EL (cell line): ENCODE data around the gene IFI27L1.
"Not testable (repeated sequence)": the region's sequence is repeated elsewhere in the genome, so short reads cannot be mapped to it uniquely, and the experiment has no call there.

Experiments used
- DNase-seq: peaks from one replicate; pipeline ENCODE4 v3.0.0-alpha.2; 2016

Gene IFI27L1

DNA sequence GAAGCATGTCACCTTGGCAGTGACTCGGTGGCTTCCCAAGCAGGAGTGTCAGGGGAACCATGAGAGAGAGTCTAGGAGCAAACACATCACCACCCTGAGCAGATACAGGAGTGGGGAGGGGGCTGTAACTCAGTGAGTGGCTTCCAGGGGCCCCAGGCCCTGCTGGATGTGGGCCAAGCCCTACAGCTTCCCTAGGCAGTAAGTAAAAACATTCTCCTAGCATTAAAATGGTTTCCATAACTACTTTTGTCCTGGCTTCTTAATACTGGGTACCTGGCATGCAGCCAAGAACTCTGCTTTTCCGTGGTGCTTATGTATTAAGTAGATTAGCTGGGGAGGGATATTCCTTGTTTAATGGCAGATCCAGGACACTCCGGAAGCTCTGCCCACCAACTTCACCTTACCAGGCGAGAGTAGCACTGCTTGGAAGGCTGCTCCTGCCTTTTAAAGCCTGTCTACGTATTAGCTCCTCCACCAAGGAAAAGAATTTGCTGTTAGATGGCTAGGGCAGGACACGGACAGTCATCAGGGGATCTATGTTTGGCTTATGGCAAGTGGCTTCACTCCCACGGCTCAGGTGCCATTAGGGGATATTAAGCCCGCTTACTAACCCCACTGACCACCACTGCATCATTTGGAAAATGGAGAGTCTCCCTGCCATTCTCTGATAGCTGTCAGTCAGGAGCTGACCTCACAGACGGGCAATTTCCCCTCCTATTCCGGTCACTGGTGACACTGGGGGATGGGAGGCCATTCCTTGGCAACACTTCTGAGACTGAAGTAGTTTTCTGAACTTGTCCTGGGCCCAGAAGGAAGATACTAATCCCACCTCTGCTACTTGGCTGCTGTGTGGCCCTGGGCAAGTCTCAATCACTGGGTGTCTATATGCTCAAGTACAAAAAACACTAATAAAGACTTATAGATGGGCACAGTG lies 32.2 kb upstream of the IFI27L1 start:
- DNase-seq: no peak

- DNase-seq: no peak
These were observed 31.5 kb upstream of the IFI27L1 start for GRCh38 chr14:94049625-94050023.

DNA sequence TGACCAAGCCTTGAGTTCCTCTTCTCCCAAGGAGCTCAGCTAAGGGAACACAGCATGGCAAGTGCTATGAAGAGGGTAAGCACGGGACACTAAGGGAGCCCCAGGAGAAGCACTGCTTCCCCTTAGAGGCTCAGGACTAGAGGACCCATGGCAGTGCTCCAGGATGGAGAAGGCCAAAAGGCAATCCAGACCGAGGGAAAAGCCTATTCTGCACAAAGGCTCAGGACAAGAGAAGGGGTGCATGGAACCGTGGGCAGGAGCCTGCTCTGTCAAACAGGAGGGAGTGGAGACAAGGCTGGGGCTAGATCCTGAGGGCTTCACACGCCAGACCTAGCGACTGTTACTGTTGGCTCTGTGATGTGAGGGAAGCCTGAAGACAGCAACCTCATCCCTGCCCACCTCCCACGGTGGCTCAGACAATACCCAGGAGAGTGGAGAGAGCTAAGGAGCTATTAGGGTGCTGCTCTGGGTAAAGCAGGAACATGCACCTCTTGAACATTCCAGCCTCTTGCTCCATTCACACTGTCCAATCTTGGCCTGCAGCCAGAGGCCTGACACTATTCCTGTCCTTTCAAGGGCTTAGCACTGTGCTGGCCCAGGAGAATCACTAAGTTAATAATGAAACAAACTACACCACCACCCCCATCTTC lies 30.8 kb upstream of the IFI27L1 start:
- DNase-seq: no peak

DNA sequence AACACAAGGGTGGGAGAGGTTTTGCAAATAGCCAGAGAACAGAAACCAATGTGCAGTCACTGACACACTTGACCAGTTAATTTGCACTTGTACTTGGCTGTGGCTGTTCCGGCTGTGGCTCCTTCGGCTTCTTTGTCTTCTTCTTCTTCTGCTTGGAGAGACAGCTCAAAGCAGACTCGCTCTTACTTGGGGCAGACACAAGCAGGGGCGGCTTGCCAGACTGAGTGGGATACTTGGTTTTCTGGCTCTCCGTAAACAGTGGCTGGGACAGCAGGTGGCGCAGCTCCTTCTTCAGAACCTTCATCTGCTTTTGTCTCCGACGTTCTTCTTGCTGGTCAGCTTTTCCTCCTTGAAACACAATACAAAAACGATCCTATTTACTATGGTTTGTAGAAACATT lies 30.0 kb upstream of the IFI27L1 start:
- peak; percentile 31 for DNase-seq

- no peak for DNase-seq
These were observed 29.3 kb upstream of the IFI27L1 start for GRCh38 chr14:94051779-94052178.

DNA sequence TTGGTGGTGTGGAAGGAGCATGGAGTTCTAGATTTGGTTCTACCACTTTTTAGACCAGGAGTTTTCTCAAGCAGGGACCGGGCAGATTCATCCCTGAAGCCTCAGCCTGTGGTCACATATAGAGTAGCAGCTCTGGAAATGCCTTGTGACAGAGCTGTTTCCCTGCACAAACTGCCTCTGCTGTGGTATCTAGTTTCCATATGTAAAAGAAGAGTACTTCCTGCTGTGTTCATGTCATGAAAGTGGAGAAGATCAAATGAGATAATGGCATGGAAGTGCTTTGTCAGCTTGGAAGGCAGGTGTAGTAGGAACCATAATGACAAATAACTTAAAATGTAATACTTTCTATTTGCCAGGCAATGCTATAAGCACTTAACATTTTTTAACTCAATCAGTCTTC lies 28.9 kb upstream of the IFI27L1 start:
- no peak for DNase-seq

DNA sequence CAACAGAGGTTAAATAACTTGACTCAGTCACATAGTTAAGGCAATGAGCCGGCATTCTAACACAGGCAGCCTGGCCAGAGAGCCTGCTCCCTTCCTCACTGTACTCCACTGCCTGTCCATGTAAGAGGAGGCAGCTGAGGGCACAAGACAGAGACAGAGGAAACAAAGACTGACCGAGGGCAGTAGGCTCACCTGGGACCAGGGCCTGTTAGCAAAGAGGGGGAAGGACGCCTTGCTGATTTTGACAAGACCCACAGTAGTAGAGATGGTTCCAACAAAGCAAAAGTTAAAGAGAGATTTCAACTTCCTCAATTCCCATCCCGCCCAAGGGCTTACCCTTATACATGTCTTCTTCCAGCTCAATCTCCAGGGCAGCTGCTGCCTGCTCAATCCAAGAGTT lies 28.4 kb upstream of the IFI27L1 start:
- no peak for DNase-seq

- DNase-seq: no peak
These were observed 26.7 kb upstream of the IFI27L1 start for GRCh38 chr14:94054401-94054800.

DNA sequence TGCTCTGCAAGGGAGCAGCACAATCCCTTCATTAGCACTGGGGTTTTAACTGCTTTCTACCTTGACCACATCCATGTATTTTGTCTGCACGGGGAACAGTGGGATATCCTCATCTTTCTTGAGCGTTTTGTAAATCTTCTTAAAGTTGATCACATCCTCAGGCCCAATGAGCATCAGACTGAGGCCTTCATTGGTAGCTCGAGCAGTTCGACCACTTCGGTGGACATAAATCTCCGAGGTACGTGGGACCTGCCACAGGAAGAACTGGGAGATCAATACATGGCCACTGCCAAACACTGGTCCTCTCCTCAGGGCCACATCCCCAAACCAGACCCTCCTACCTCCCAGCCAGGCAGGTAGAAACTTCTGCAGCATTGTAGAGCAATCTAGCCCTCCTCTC lies 26.2 kb upstream of the IFI27L1 start:
- DNase-seq: no peak

DNA sequence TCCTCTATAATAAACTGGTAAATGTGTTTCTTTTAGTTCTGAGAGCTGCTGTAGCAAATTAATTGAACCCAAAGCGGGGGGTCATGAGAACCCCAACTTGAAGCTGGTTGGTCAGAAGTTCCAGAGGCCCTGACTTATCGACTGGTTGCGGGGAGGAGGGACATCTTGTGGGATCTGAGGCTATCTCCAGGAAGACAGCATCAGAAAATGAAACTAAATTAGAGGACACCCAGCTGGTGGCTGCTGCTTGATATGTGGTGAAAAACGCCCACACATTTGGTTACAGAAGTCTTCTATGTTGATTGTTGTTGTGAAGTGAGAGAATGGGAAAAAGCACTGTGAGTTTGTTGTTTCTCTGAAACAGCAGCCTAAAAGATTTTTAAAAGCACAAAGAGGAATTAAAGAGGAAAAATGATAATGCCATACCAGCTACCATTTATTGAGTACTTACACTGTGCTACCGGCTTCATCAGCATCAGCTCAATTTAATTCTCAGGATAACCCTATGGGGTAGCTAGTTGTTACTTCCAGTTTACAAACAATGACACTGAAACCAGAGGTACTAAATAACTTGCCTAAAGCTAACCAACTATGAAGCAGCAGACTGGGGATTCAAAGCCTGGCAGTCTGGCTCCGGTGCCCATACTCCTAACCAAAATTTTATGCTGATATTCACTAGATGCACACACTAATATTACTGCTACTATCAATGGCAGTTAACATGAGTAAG lies 24.4 kb upstream of the IFI27L1 start:
- DNase-seq: no peak

- no peak for DNase-seq
These were observed 22.9 kb upstream of the IFI27L1 start for GRCh38 chr14:94058128-94058673.

- no peak for DNase-seq
These were observed 22.4 kb upstream of the IFI27L1 start for GRCh38 chr14:94058674-94059138.

GRCh38 chr14:94059998-94060397 lies 21.1 kb upstream of the IFI27L1 start:
- no peak for DNase-seq

- DNase-seq: peak; percentile 65
These were observed 18.7 kb upstream of the IFI27L1 start for GRCh38 chr14:94062344-94062940.

- DNase-seq: no peak
These were observed 14.9 kb upstream of the IFI27L1 start for GRCh38 chr14:94066089-94066676.

DNA sequence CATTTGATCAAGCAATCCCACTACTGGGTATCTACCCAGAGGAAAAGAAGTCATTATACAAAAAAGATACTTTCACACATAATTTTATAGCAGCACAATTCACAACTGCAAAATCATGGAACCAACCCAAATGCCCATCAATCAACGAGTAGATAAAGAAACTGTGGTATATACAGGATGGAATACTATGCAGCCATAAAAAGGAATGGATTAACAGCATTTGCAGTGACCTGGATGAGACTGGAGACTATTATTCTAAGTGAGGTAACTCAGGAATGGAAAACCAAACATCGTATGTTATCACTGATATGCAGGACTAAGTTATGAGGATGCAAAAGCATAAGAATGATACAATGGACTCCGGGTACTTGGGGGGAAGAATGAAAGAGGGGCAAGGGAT lies 9.0 kb upstream of the IFI27L1 start:
- not testable (repeated sequence) for DNase-seq

GRCh38 chr14:94074534-94074933 lies 6.6 kb upstream of the IFI27L1 start:
- DNase-seq: no peak

- DNase-seq: no peak
These were observed 6.1 kb upstream of the IFI27L1 start for GRCh38 chr14:94075008-94075407.

GRCh38 chr14:94077111-94077821 lies 3.8 kb upstream of the IFI27L1 start:
- DNase-seq: no peak

- no peak for DNase-seq
These were observed 3.3 kb upstream of the IFI27L1 start for GRCh38 chr14:94077823-94078222.

- peak; percentile 58 for DNase-seq
These were observed 1.1 kb upstream of the IFI27L1 start for GRCh38 chr14:94079891-94080620.
